GM21360 (cell line): ENCODE results near the gene FGFR3.
"Not testable (repeated sequence)": the region's sequence is repeated elsewhere in the genome, so short reads cannot be mapped to it uniquely, and the experiment has no call there.

ENCODE experiments used
- ATAC-seq: cut with Tn5 transposase; IDR thresholded peaks from one replicate; pipeline ENCODE4 v1.9.1; 2021; ENCODE audit warnings: mild to moderate bottlenecking, moderate library complexity; ENCODE audit not compliant: unreplicated experiment

Gene FGFR3

GRCh38 chr4:1836650-1837049 is 43.6 kb downstream of the FGFR3 start:
- no peak for ATAC-seq

- no peak for ATAC-seq
Observed at GRCh38 chr4:1837069-1837468, 44.0 kb downstream of the FGFR3 start.

GRCh38 chr4:1839282-1839681 is 46.2 kb downstream of the FGFR3 start:
- ATAC-seq = no peak

- ATAC-seq = no peak
Observed at GRCh38 chr4:1841201-1841886, 48.3 kb downstream of the FGFR3 start.

- no peak for ATAC-seq
Observed at GRCh38 chr4:1841887-1842210, 48.8 kb downstream of the FGFR3 start.

- ATAC-seq = no peak
Observed at GRCh38 chr4:1842339-1842895, 49.3 kb downstream of the FGFR3 start.

- ATAC-seq = no peak
Observed at GRCh38 chr4:1842993-1843448, 49.9 kb downstream of the FGFR3 start.

- ATAC-seq = no peak
Observed at GRCh38 chr4:1843852-1844251, 50.8 kb downstream of the FGFR3 start.

GRCh38 chr4:1844618-1845017 is 51.5 kb downstream of the FGFR3 start:
- ATAC-seq = not testable (repeated sequence)

- no peak for ATAC-seq
Observed at GRCh38 chr4:1846580-1846979, 53.5 kb downstream of the FGFR3 start.

- no peak for ATAC-seq
Observed at GRCh38 chr4:1850276-1850675, 57.2 kb downstream of the FGFR3 start.

GRCh38 chr4:1851160-1851559 is 58.1 kb downstream of the FGFR3 start:
- ATAC-seq = no peak

- ATAC-seq = no peak
Observed at GRCh38 chr4:1851575-1852410, 58.7 kb downstream of the FGFR3 start.

- no peak for ATAC-seq
Observed at GRCh38 chr4:1852904-1853623, 60.0 kb downstream of the FGFR3 start.

- ATAC-seq = no peak
Observed at GRCh38 chr4:1854752-1855151, 61.7 kb downstream of the FGFR3 start.

- ATAC-seq = peak; percentile 5
Observed at GRCh38 chr4:1855333-1856070, 62.4 kb downstream of the FGFR3 start.

GRCh38 chr4:1856071-1856942 is 63.2 kb downstream of the FGFR3 start, which contains the start of gene LETM1:
Gene LETM1, minus strand, starts transcription at chr4:1856156. Its CDS starts 206 bp downstream, at chr4:1855950.
- ATAC-seq = peak; percentile 84

- ATAC-seq = no peak
Observed at GRCh38 chr4:1856943-1857699, 64.0 kb downstream of the FGFR3 start.

GRCh38 chr4:1857931-1858330 is 64.8 kb downstream of the FGFR3 start:
- ATAC-seq = no peak
